H9 (cell line): ENCODE measurements around the gene NLRP9. TPM values are rescaled to one million over a fixed set of nuclear protein-coding genes. Genes with fewer than 3 reads are reported as not detected.

Experiments
- DNase-seq: peaks from one replicate; pipeline ENCODE4 v3.0.0-alpha.2; 2017
- H2AFZ ChIP-seq: one replicate; pipeline ENCODE4 v1.6.1; 2013; ENCODE audit warnings: mild to moderate bottlenecking, low read length, control low read depth, moderate library complexity
- H2AK5ac ChIP-seq: 2 replicates; pipeline ENCODE4 v1.6.1; 2013; ENCODE audit warnings: low read length, control low read depth, mixed read lengths; ENCODE audit not compliant: insufficient read length
- H2BK120ac ChIP-seq: one replicate; pipeline ENCODE4 v1.6.1; 2013; ENCODE audit warnings: low read depth, mild to moderate bottlenecking, low read length, control low read depth, inconsistent platforms; ENCODE audit not compliant: poor library complexity, severe bottlenecking
- H2BK12ac ChIP-seq: 2 replicates; pipeline ENCODE4 v1.6.1; 2013; ENCODE audit warnings: low read length, control low read depth, mixed read lengths, low read depth; ENCODE audit not compliant: insufficient read length
- H2BK15ac ChIP-seq: 2 replicates; pipeline ENCODE4 v1.6.1; 2013; ENCODE audit warnings: low read depth, low read length, control low read depth
- H2BK20ac ChIP-seq: one replicate; pipeline ENCODE4 v1.6.1; 2013; ENCODE audit warnings: low read depth, mild to moderate bottlenecking, low read length, control low read depth, inconsistent platforms; ENCODE audit not compliant: poor library complexity, severe bottlenecking
- H2BK5ac ChIP-seq: 2 replicates; pipeline ENCODE4 v1.6.1; 2013; ENCODE audit warnings: low read length, control low read depth, mixed read lengths; ENCODE audit not compliant: insufficient read length
- H3K14ac ChIP-seq: 2 replicates; pipeline ENCODE4 v1.6.1; 2013; ENCODE audit warnings: low read length, control low read depth; ENCODE audit not compliant: insufficient read depth
- H3K18ac ChIP-seq: 2 replicates; pipeline ENCODE4 v1.6.1; 2013; ENCODE audit warnings: low read depth, mild to moderate bottlenecking, mixed read lengths, low read length, control low read depth; ENCODE audit not compliant: insufficient read length
- H3K23ac ChIP-seq: 2 replicates; pipeline ENCODE4 v1.6.1; 2013; ENCODE audit warnings: low read length, control low read depth, mixed read lengths, low read depth; ENCODE audit not compliant: insufficient read length
- H3K23me2 ChIP-seq: 2 replicates; pipeline ENCODE4 v1.6.1; 2013; ENCODE audit warnings: low read depth, mild to moderate bottlenecking, mixed read lengths, low read length, control low read depth; ENCODE audit not compliant: insufficient read length, poor library complexity, severe bottlenecking
- H3K27ac ChIP-seq: 2 replicates; pipeline ENCODE4 v1.5.1; 2013; ENCODE audit warnings: low read length, control low read depth, mixed read lengths, low read depth; ENCODE audit not compliant: insufficient read length
- H3K27me3 ChIP-seq: 2 replicates; pipeline ENCODE4 v1.6.1; 2013; ENCODE audit warnings: low read length, control low read depth, inconsistent platforms; ENCODE audit not compliant: insufficient read depth
- H3K4ac ChIP-seq: 2 replicates; pipeline ENCODE4 v1.6.1; 2013; ENCODE audit warnings: low read depth, mild to moderate bottlenecking, control low read depth, inconsistent platforms, low read length, moderate library complexity
- H3K4me1 ChIP-seq: 2 replicates; pipeline ENCODE4 v1.6.1; 2013; ENCODE audit warnings: low read length, control low read depth, inconsistent platforms; ENCODE audit not compliant: insufficient read depth
- H3K4me2 ChIP-seq: 2 replicates; pipeline ENCODE4 v1.6.1; 2013; ENCODE audit warnings: low read length, control low read depth, mixed read lengths; ENCODE audit not compliant: insufficient read length, insufficient read depth
- H3K56ac ChIP-seq: 2 replicates; pipeline ENCODE4 v1.6.1; 2013; ENCODE audit warnings: low read depth, mild to moderate bottlenecking, mixed read lengths, low read length, control low read depth; ENCODE audit not compliant: insufficient read length
- H3K79me1 ChIP-seq: 2 replicates; pipeline ENCODE4 v1.6.1; 2013; ENCODE audit warnings: low read depth, mild to moderate bottlenecking, moderate library complexity, low read length, control low read depth, inconsistent platforms; ENCODE audit not compliant: insufficient read depth, poor library complexity, severe bottlenecking
- H3K79me2 ChIP-seq: 2 replicates; pipeline ENCODE4 v1.6.1; 2013; ENCODE audit warnings: low read length, control low read depth, inconsistent platforms; ENCODE audit not compliant: insufficient read depth
- H3K9ac ChIP-seq: 2 replicates; pipeline ENCODE4 v1.6.1; 2013; ENCODE audit warnings: low read length, control low read depth, mixed read lengths; ENCODE audit not compliant: insufficient read length; ENCODE audit errors: extremely low read depth
- H3K9me3 ChIP-seq: one replicate; pipeline ENCODE4 v1.6.1; 2013; ENCODE audit warnings: low read depth, low read length, inconsistent platforms; ENCODE audit not compliant: control insufficient read depth
- H3T11ph ChIP-seq: one replicate; pipeline ENCODE4 v1.6.1; 2013; ENCODE audit warnings: mild to moderate bottlenecking, low read length, control low read depth, inconsistent platforms
- H4K20me1 ChIP-seq: one replicate; pipeline ENCODE4 v1.6.1; 2013; ENCODE audit not compliant: control insufficient read depth, insufficient read length, insufficient read depth
- H4K5ac ChIP-seq: 2 replicates; pipeline ENCODE4 v1.6.1; 2013; ENCODE audit warnings: low read depth, mild to moderate bottlenecking, mixed read lengths, low read length, control low read depth; ENCODE audit not compliant: insufficient read length
- H4K8ac ChIP-seq: replicated peaks from 2 replicates; pipeline ENCODE4 v1.6.1; 2013; ENCODE audit warnings: low read length, control low read depth, mixed read lengths, low read depth; ENCODE audit not compliant: insufficient read length
- H4K91ac ChIP-seq: 2 replicates; pipeline ENCODE4 v1.6.1; 2013; ENCODE audit warnings: low read depth, mild to moderate bottlenecking, moderate library complexity, mixed read lengths, low read length, control low read depth; ENCODE audit not compliant: insufficient read length
- H3K27ac Mint-ChIP-seq, 3 experiments: 2 replicates in 2 of 3; 3 replicates in 1 of 3; pipeline ENCODE4 v1.8.0; 2020 to 2021; ENCODE audit warnings: mixed read lengths in 3 of 3, mild to moderate bottlenecking in 1 of 3, moderate library complexity in 1 of 3
- H3K27me3 Mint-ChIP-seq: 2 replicates; pipeline ENCODE4 v1.8.0; 2021; ENCODE audit warnings: low read depth, mild to moderate bottlenecking, moderate library complexity, mixed read lengths
- H3K36me3 Mint-ChIP-seq, 3 experiments: 2 replicates in 2 of 3; 3 replicates in 1 of 3; pipeline ENCODE4 v1.8.0; 2020 to 2021; ENCODE audit warnings: low read depth in 3 of 3, mixed read lengths in 3 of 3; ENCODE audit not compliant: insufficient read depth in 1 of 3
- H3K4me1 Mint-ChIP-seq, 2 experiments: 2 replicates each; pipeline ENCODE4 v1.8.0; 2020; ENCODE audit warnings: mixed read lengths in 2 of 2
- H3K4me3 Mint-ChIP-seq, 2 experiments: 2 replicates in 1 of 2; 3 replicates in 1 of 2; pipeline ENCODE4 v1.8.0; 2020 to 2021; ENCODE audit warnings: mild to moderate bottlenecking in 2 of 2, mixed read lengths in 2 of 2, moderate library complexity in 1 of 2
- H3K9me3 Mint-ChIP-seq, 2 experiments: 2 replicates in 1 of 2; 3 replicates in 1 of 2; pipeline ENCODE4 v1.8.0; 2020; ENCODE audit warnings: mild to moderate bottlenecking in 2 of 2, mixed read lengths in 2 of 2, moderate library complexity in 1 of 2
- CTCF ChIP-seq: fragments of 200-600 bp; sonication (generic); conservative IDR thresholded peaks from 3 replicates; pipeline ENCODE4 v1.8.0; 2021; ENCODE audit warnings: antibody characterized with exemption, mild to moderate bottlenecking
- WGBS: extraction: QIAGEN DNeasy Blood & Tissue Kit; methylation state at CpG from one replicate; pipeline ENCODE4 v1.1.7; 2013; ENCODE audit warnings: missing lambda C conversion rate, low lambda C conversion rate, mixed read lengths; ENCODE audit not compliant: insufficient read length; ENCODE audit errors: extremely low coverage; 5-methylcytosine and 5-hydroxymethylcytosine counted together
- total RNA-seq: library from RNA; stranded (reverse); gene quantifications from 2 replicates; pipeline ENCODE4 v1.2.1, GENCODE V29; 2021

Gene NLRP9
- total RNA-seq, 1 experiment from 2014 or later: not detected

- no peak overlapping the region for H3K4me3 Mint-ChIP-seq
- no peak overlapping the region for H3T11ph ChIP-seq
- H3K56ac ChIP-seq: no peak overlapping the region
- H2AFZ ChIP-seq: no peak overlapping the region
- H3K9me3 ChIP-seq: no peaks in the 10 kb centered on the region
- H3K79me2 ChIP-seq: no peaks in the 10 kb centered on the region
- H3K27ac Mint-ChIP-seq: peak overlapping the region in 1 of 3 experiments; percentile 22; a peak in 1 of 7 replicates
- no peak for DNase-seq
- no peaks in the 10 kb centered on the region for H3K23me2 ChIP-seq
- H3K4me2 ChIP-seq: no peak overlapping the region
- H2BK20ac ChIP-seq: no peak overlapping the region
- no peak overlapping the region for H2BK120ac ChIP-seq
- no peak overlapping the region for H2AK5ac ChIP-seq
- H3K27ac ChIP-seq: no peak overlapping the region
- H2BK5ac ChIP-seq: no peak overlapping the region
- H3K4ac ChIP-seq: no peak overlapping the region
- no peak overlapping the region for H3K9ac ChIP-seq
- H2BK12ac ChIP-seq: no peak overlapping the region
- no peaks in the 10 kb centered on the region; a peak in 1 of 5 replicates for H3K9me3 Mint-ChIP-seq
- no peak overlapping the region for H3K23ac ChIP-seq
- no peaks in the 10 kb centered on the region for H3K4me1 ChIP-seq
- H2BK15ac ChIP-seq: no peak overlapping the region
- H3K27me3 ChIP-seq: no peaks in the 10 kb centered on the region
- no peaks in the 10 kb centered on the region for H3K79me1 ChIP-seq
- H3K27me3 Mint-ChIP-seq: no peaks in the 10 kb centered on the region
- no peak overlapping the region for H3K18ac ChIP-seq
- no peaks in the 10 kb centered on the region for H4K20me1 ChIP-seq
- H4K8ac ChIP-seq: no peak overlapping the region
- H3K4me1 Mint-ChIP-seq: no peaks in the 10 kb centered on the region
- no peak overlapping the region for H3K14ac ChIP-seq
- WGBS: no CpG with 5 or more reads among the region's 25 CpGs
- no peak for TF ChIP-seq CTCF
- H3K36me3 Mint-ChIP-seq: peaks cover 24 to 63% (median 54%) of the 10 kb centered on the region in 3 experiments
- no peak overlapping the region for H4K5ac ChIP-seq
- no peak overlapping the region for H4K91ac ChIP-seq
Measured at GRCh38 chr19:55690109-55690768, 48.0 kb downstream of the NLRP9 start.
